DMS 273 (cell line): ENCODE data around the gene SNX14.
"Not testable (repeated sequence)": the region's sequence is repeated elsewhere in the genome, so short reads cannot be mapped to it uniquely, and the experiment has no call there.

Source experiments
- DNase-seq: peaks from one replicate; lab custom pipeline; 2025; ENCODE audit not compliant: unreplicated experiment; lab: John Stamatoyannopoulos, UW

The SNX14 gene, protein sequence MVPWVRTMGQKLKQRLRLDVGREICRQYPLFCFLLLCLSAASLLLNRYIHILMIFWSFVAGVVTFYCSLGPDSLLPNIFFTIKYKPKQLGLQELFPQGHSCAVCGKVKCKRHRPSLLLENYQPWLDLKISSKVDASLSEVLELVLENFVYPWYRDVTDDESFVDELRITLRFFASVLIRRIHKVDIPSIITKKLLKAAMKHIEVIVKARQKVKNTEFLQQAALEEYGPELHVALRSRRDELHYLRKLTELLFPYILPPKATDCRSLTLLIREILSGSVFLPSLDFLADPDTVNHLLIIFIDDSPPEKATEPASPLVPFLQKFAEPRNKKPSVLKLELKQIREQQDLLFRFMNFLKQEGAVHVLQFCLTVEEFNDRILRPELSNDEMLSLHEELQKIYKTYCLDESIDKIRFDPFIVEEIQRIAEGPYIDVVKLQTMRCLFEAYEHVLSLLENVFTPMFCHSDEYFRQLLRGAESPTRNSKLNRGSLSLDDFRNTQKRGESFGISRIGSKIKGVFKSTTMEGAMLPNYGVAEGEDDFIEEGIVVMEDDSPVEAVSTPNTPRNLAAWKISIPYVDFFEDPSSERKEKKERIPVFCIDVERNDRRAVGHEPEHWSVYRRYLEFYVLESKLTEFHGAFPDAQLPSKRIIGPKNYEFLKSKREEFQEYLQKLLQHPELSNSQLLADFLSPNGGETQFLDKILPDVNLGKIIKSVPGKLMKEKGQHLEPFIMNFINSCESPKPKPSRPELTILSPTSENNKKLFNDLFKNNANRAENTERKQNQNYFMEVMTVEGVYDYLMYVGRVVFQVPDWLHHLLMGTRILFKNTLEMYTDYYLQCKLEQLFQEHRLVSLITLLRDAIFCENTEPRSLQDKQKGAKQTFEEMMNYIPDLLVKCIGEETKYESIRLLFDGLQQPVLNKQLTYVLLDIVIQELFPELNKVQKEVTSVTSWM

DNA sequence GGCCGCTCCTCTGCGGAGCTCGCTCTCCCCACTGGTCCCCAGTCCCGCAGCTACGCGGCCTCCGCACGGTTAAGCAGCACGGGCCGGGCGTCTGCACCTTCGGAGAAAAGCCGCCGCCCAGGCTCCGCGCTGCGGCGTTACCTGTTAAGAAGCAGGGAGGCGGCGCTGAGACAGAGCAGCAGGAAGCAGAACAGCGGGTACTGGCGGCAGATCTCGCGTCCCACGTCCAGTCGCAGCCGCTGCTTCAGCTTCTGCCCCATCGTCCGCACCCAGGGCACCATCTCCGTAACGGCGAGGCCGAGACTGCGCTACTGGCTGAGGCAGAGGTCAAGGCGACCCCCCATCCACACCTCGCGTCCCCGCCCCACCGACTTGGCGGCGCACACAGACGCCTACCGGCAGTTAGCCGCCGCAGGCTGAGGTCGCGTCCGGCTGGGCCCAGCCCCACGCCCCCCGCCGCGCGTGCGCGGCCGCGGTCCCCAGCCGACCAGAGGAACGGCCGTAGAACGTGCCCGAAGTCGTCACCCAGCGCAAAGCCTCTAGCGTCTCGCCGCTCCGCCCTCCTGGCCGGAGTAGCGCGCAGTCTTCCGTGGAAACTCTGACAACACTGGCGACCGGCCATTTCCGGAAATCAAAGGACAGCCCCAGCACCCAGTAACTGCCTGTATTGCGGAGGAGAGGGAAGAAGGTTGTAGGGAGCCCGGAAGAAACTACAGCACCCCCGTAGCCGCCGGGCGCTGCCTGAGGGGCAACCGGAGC is at the start of gene SNX14:
Gene SNX14, minus strand, starts transcription at position 421 of the 759 bp plus-strand sequence. Its CDS starts 140 bp downstream, at position 281.
- peak; percentile 91 for DNase-seq

DNA sequence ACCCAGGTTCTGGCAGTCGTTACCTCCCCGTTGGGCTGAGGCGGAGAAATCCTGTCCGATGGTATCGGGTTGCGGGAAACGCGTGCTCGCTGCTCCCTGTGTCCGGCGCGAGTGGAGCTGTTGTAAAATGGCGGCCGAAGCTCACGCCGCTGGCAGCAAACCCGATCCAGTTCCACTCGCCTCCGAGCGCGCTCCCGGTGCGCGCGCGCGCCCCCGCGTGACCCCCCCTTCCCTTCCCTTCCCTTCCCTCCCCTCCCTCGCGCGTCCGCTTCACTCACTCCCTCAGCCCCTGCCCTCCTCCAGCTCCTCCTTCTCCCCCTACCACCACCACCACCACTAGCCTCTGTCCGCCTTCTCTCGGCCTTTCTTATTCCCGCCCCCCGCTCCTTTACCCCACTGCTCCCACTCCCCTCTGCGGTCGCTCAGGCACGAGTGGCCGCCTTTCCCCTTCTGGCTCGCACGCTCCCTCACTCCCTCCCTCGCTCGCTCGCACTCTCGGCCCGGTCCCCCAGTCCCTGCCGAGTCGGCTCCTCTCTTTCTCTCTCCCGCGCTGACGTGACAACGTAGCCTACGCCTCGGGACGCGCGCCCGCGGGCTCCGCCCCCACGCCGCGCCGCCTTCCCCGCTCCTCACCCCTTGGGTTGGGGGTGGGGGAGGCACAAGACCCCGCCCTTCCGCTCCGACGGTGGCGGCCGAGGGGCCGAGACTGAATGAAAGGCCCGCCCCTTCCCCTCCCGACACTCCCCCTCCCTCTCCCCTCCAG is 49.3 kb upstream of the SNX14 start, which contains the start of gene SYNCRIP:
Gene SYNCRIP, minus strand, starts transcription at position 113 of the 763 bp plus-strand sequence. CDS start 1,447 bp downstream, outside the sequence.
- peak; percentile 99 for DNase-seq

DNA sequence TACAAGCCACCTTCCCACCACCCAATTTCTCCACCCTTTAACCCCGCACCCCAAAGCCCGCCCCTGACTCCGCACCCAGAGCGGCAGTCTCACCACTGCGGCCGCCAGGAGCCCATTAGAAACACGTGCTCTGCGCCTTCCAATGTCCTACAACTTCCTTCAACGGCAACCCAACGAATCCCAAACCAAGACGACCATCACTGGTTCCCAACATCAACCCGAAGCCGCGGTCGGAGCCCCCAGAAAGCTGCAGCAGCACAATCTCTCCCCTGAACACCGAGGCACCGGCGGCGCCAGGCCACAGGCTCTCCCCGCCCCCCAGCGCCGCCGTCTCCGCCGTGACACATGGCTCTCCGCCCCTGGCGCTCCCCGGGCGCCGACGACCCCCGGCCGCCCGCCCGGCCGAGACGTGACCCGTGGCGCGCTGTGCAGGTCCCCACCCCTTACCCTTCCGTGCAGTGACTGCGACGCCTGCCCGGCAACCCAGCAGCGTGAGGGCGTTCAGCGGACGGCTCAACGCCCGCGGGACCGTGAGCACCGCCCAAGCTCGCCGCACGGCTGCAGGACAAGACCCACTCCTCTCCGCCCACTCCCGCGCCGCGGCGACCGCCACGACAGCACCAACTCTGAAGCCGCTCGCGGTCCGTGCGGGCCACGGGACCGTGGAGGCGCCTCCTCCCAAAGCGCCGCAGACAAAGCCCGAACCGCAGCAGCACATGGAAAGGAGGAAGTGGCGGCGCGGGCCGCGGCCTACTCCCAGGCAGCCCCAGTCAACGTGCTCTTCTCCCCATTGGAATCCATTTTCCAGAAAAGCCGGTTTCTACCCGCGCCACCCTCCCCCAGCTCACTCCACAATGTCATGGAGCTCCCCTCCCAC is 48.5 kb upstream of the SNX14 start:
- DNase-seq, result peak; percentile 71

DNA sequence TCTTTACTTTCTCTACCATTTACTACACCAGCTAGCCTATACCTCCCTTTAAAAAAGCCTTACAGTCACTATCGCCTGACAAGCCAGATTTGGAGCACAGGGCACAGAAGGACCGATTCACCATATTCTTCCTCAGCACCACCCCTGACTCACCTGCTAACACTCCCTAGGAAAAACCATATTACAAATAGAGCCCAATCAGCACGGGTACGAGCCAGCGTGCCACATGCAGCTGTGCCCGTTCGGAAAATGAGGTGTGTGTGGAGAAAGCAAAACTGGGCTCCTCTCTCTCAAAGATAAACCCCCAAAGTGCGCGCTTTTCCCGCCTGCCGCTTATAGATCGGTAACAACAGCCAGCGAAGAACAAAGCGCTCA is 47.9 kb upstream of the SNX14 start:
- no peak for DNase-seq

DNA sequence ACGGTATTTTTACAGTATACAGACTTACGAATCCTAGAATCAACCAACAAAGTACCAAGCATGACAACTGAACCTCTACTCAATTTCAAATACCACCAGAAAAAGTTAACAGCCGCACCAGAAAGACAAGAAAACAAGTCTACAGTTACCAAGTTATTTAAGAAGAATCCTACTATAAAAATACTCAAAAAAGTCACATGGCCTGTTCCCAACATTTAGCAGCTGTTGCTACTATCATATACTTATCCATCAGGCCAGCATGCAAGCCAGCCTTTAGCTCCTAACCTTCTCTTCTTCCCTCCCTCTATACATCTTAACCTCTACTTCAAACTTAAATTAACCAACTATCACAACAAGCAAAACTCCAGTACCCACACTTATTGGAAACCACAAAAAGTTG is 47.2 kb upstream of the SNX14 start:
- DNase-seq, result peak; percentile 18

DNA sequence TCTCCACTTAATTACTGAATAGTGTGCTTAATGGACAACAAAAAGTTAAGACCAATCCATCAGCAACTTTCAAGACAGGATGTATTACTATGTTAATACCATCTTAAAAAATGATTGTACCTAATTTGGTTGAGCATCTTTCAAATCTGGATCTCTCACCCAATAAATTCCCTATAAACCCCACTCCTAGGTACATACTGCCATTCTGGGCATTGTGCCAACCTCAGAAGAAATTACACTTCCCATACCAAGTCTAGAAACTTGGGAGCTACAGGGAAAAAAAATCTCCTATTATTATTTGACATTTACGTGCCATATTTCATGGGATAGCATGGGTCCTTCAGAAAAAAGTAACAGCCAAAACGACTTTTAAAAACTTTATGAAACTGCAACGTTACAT is 43.9 kb upstream of the SNX14 start:
- peak; percentile 28 for DNase-seq

DNA sequence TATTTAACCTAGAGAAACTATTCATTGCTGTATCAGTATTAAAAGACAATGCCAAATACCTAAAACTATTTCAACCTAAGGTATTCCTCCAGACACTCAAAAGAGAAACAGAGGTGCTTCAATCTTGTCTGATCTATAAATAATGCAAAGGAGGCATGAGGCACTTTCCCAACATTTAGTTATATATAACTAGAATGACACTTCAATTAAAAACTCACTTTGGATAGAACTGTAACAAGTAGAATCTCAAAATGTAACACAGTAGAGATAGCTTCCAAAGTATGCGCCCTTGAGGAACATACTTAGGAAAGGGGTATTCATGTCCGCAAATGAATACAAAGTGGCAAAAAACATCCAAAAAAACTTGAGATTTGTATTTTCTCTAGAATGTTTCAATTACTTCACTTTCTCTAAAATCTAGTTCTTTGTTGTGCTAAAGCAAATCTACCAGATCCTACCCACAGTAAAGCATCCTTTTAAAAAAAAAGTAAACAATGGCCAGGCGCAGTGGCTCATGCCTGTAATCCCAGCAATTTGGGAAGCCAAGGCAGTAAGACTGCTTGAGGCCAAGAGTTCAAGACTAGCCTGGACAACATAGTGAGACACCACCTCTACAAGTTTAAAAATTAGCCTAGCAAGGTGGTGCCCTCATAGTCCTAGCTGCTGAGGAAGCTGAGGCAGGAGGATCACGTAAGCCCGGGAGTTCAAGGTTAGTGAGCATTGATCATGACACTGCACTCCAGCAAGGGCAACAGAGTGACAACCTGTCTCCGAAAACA is 38.7 kb upstream of the SNX14 start:
- DNase-seq, result no peak

DNA sequence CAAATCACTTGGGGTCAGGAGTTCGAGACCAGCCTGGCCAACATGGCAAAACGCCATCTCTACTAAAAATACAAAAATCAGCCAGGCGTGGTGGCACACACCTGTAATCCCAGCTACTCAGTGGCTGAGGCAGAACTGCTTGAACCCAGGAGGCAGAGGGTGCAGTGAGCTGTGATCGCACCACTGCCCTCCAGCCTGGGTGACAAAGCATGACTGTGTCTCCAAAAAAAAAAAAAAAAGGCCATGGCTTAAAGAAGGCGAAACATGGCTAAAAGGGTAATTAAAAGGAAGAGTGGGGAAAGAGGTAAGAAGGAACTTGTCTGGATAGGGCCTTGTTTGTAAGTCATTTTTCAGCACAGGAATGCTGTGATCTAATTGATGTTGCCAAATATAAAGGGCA is 37.5 kb upstream of the SNX14 start:
- DNase-seq, result not testable (repeated sequence)

DNA sequence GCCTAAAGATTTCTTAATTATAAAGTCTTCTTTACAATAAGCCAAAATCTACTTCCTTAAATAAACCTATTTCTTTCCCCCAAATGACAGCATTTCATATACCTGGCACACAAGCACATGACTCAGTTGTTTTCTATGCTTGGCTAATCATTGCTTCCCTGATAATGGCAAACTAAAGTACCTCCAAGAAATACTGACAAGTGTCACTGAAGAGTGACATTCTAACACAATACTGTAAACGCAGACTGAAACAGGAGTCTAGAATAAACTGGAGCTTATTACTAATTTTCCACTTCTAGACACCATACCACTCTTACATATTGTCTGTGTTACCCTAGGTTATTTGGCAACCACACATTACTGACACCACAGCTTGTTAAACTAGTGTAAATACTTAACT is 34.7 kb upstream of the SNX14 start:
- DNase-seq, result no peak

DNA sequence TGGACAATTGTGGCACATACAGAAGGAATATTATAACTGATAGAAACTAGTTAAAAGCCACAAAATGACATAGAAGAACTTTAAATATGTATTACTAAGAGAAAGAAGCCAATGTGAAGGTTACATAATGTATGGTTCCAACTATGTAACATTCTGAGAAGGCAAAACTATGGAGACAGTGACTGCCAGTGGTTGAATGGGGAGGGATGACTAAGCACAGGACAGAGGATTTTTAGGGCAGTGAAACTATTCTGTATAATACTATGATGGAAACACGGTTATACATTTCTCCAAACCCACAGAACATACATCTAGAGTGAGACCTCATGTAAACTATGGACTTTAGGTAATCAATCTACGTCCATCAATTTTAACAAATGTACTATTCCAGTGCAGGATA is 26.6 kb upstream of the SNX14 start:
- no peak for DNase-seq

DNA sequence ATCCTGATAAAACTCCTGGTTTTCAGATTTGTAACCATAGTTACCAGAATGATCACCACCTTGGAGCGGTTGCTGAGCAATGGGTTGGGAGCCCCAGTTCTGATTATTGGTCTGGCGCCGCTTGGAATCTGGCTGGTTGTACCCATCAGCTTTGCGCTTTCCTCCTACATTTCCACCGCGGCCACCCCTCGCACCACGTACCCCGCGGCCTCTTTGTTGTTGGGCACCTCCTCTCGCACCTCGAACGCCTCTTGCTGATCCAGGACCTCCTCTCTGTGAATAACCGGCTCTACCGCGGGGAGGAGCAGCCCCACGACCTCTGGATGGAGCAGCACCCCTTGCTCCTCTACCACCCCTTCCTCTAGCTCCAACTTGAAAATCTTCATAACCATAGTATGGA is 21.1 kb upstream of the SNX14 start:
- no peak for DNase-seq

DNA sequence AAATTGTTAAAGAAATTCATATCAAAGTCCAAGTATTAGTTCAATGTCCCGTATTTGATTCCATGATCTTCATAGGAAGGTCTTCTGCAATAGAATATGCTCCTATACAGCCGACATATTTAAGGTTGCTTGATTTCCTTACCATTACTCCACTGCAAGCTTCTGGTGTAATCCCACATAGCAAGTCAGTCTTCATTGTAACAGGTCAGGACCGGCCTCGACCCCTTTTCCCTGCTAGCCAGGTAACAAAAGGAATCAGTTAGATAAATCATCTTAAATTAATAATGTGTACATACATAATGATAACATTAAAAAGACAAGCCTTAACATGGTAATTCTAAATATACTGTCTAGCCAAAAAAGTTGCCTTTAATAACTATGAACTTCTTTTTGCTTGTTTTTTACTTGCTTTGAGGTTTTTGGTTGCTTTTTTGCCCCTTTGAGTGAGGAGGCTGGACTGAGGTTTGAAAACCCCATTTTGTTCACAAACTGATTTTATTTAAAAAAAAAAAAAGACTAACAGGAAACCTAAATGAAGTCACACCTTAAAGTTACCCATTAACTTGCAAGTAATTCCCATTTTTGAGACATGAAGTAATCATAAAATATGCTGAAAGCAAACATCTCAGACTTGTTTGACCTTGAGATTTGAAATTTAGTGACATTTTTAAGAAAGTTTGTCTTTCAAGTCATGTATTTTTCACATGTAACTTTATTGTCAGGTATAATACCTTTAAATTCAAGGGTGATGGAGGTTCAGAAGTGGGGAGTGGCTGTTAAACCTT is 19.2 kb upstream of the SNX14 start:
- DNase-seq, result peak; percentile 6

DNA sequence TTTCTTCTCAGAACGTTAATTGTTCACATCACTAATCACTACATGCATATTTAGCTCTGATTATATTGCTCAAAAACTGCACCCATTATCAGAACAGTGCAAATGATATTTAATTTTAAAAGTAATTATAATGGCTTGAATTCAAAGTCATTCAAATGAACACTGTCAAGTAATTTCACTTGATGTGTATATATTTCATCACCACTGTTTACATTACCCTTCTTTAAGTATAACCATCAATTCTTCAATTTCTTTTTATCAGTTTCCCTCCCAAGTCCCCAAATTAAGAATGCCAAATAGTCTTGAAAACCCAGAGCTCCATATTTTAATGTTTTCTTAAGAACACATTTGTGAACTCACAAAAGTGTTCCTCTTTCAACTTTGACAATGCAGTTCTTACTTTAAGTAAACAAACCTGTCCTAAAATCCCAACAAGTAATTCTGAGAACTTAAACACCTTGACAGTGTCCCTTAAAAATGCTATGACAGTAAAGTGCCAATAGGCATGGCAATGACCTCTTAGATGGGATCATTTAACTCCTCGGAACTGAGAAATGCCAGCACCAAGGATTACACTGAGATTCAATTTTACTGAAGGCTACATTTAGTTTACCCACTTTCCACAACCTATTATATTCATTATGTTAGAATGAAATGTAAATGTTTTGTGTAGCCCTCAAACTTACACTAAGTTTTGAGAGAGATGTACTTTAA is 16.7 kb upstream of the SNX14 start:
- no peak for DNase-seq

DNA sequence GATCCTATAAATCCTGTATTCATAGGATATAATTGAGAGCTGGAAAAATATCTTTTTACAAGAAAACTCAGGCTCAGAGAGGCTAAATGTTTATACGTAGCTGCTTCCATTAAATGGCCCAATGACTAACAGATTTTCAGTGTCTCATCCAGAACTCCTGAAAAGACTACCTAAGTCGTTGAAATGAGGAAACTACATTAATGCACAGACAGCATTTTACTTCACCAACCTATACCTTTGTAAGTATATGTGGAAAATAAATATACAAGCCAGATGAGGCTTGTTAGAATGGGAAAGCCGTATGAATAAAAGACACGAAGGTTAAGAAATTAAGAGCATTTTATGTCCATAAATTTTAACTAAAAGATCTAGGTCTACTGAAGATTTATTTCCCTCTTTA is 8.4 kb upstream of the SNX14 start:
- no peak for DNase-seq

DNA sequence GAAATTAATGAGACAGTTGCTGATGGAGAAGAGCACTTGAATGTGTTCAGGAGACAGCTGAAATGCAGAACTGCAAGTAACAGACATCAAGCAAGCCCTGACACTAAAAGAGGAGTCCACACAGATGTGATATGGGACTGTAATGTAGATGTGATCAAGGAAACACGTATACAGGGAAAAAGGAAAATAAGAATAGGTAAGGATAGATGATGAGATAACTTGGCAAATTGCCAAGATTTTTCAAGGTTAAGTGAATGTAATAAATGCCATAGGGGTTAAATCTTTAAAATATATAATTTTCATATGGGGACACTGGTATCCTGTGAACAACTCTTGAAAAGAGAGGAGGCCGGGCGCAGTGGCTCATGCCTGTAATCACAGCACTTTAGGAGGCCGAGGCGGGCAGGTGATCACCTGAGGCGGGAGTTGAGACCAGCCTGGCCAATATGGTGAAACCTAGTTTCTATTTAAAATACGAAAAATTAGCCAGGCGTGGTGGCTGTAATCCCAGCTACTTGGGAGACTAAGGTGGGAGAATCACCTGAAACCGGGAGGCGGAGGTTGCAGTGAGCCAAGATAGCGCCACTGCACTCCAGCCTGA is 7.2 kb upstream of the SNX14 start:
- peak; percentile 35 for DNase-seq

DNA sequence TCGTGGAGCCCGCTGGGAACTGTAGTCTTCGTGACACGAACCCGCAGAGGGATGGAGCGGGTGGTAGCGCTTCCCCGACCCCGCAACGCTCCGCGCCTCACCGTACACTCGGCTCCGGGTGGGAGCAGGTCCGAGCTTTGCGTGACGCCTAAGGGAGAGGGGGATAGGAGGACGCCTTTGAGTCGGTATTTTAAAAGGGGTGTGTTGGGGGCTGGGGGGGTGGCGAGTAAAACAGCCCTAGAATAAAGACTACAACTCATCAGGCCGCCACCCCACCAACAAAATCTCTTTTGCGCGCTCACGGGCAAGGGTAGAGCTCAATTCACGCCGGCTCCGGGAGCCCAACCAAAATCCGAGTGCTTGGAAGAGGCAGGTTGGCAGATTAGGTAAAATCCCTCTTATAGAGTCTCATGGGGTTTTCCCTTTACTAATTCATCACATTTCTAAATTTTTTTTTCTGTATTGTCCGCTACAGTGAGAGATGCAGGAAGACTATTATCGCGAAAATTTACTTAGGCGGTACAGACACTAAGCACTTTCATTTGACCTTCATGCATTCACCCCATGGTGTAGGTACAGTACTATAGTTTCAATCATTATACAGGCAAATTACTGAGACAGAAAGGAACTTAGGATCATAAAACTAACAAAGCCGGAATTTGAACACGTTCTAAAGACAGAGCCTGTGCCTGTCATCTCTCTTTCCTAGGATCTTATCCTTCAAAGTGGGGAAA is 706 bp upstream of the SNX14 start:
- DNase-seq, result peak; percentile 73
